H1 (cell line): ENCODE measurements around the gene C1QL2. TPM values are rescaled to one million over a fixed set of nuclear protein-coding genes. Genes with fewer than 3 reads are reported as not detected.

Experiments
- CTCF ChIA-PET: fragments of 300-600 bp; sonication (Branson Sonifier 250); formaldehyde crosslinking; loops from one replicate; lab custom pipeline; 2021; ENCODE audit not compliant: partially characterized antibody; lab: Charles Lee
- POLR2A ChIA-PET: fragments of 300-600 bp; sonication (Branson Sonifier 250); formaldehyde crosslinking; loops from one replicate; lab custom pipeline; 2021; ENCODE audit warnings: inconsistent platforms; ENCODE audit not compliant: partially characterized antibody; lab: Charles Lee
- DNase-seq, 2 experiments: peaks; one replicate each; pipeline versions ENCODE4 v3.0.0 to v3.0.0-alpha.2; 2010 to 2022; ENCODE audit warnings: low spot score in 2 of 2, low read depth in 1 of 2, mixed read lengths in 1 of 2
- FAIRE-seq: peaks from 2 replicates; lab custom pipeline; 2011; peaks lifted over from hg19 to GRCh38; lab: Jason Lieb, UNC
- H2AFZ ChIP-seq: 2 replicates; pipeline ENCODE4 v1.8.1; 2012; ENCODE audit warnings: low read length, inconsistent platforms
- H2AK5ac ChIP-seq: 2 replicates; pipeline ENCODE4 v1.6.1; 2013; ENCODE audit warnings: low read depth, low read length
- H2BK120ac ChIP-seq: replicated peaks from 2 replicates; pipeline ENCODE3; 2013; ENCODE audit warnings: low read depth, low read length, inconsistent platforms
- H2BK12ac ChIP-seq: 2 replicates; pipeline ENCODE4 v1.6.1; 2013; ENCODE audit warnings: low read depth, low read length
- H2BK15ac ChIP-seq: 2 replicates; pipeline ENCODE4 v1.6.1; 2013; ENCODE audit warnings: low read length
- H2BK20ac ChIP-seq: 2 replicates; pipeline ENCODE4 v1.6.1; 2013; ENCODE audit warnings: low read length
- H2BK5ac ChIP-seq: 2 replicates; pipeline ENCODE4 v1.6.1; 2013; ENCODE audit warnings: low read depth, low read length
- H3K14ac ChIP-seq: 2 replicates; pipeline ENCODE4 v1.6.1; 2013; ENCODE audit warnings: inconsistent platforms; ENCODE audit not compliant: insufficient read length
- H3K18ac ChIP-seq: 2 replicates; pipeline ENCODE4 v1.6.1; 2013; ENCODE audit warnings: low read length; ENCODE audit errors: extremely low read depth
- H3K23ac ChIP-seq: 2 replicates; pipeline ENCODE4 v1.6.1; 2013; ENCODE audit warnings: inconsistent platforms; ENCODE audit not compliant: insufficient read length
- H3K23me2 ChIP-seq: 2 replicates; pipeline ENCODE4 v1.6.1; 2013; ENCODE audit warnings: low read depth, low read length
- H3K27ac ChIP-seq: 2 replicates; pipeline ENCODE4 v1.6.1; 2011; ENCODE audit warnings: low read depth, low read length, inconsistent platforms
- H3K27me3 ChIP-seq, 4 experiments: replicated peaks in 1 of 4; 1 replicate in 1 of 4; 2 replicates in 3 of 4; pipeline versions ENCODE4 v1.6.1 to v1.8.1; 2011 to 2013; ENCODE audit warnings: low read length in 3 of 4, mild to moderate bottlenecking in 3 of 4, inconsistent platforms in 2 of 4, mixed read lengths in 2 of 4, moderate library complexity in 1 of 4; ENCODE audit not compliant: control insufficient read depth in 3 of 4, insufficient read depth in 3 of 4; ENCODE audit errors: extremely low read depth in 1 of 4
- H3K36me3 ChIP-seq, 4 experiments: 2 replicates each; pipeline versions ENCODE4 v1.6.1 to v1.8.1; 2011 to 2013; ENCODE audit warnings: mild to moderate bottlenecking in 4 of 4, low read length in 3 of 4, moderate library complexity in 2 of 4, control low read depth in 1 of 4, inconsistent platforms in 1 of 4; ENCODE audit not compliant: insufficient read depth in 4 of 4, control insufficient read depth in 2 of 4
- H3K4ac ChIP-seq: replicated peaks from 2 replicates; pipeline ENCODE3; 2013; ENCODE audit warnings: low read length, low read depth, mixed read lengths, inconsistent platforms; ENCODE audit not compliant: insufficient read length
- H3K4me1 ChIP-seq, 4 experiments: replicated peaks in 1 of 4; 1 replicate in 1 of 4; 2 replicates in 3 of 4; pipeline versions ENCODE4 v1.6.1 to v1.8.1; 2011 to 2013; ENCODE audit warnings: low read length in 3 of 4, inconsistent platforms in 2 of 4, mixed read lengths in 1 of 4; ENCODE audit not compliant: insufficient read depth in 4 of 4, control insufficient read depth in 3 of 4
- H3K4me2 ChIP-seq, 2 experiments: 2 replicates each; pipeline versions ENCODE4 v1.6.1 to v1.8.1; 2011 to 2013; ENCODE audit warnings: low read depth in 2 of 2, low read length in 2 of 2, control low read depth in 1 of 2, inconsistent platforms in 1 of 2, mild to moderate bottlenecking in 1 of 2; ENCODE audit not compliant: insufficient read depth in 1 of 2
- H3K4me3 ChIP-seq, 4 experiments: fragments of 200-600, 300-600 bp in 1 of 4; sonication (generic), shearing (Covaris generic), sonication (Bioruptor Twin) in 1 of 4; 2 replicates each; pipeline versions ENCODE4 v1.5.1 to v1.8.1; 2011 to 2016; ENCODE audit warnings: low read length in 4 of 4, low read depth in 3 of 4, control low read depth in 2 of 4, inconsistent platforms in 2 of 4, mild to moderate bottlenecking in 2 of 4, mixed read lengths in 1 of 4, moderate library complexity in 1 of 4; ENCODE audit not compliant: insufficient read depth in 2 of 4; ENCODE audit errors: extremely low read depth in 1 of 4
- H3K56ac ChIP-seq: replicated peaks from 2 replicates; pipeline ENCODE3; 2013; ENCODE audit warnings: low read depth, mild to moderate bottlenecking, mixed read lengths, low read length, inconsistent platforms; ENCODE audit not compliant: insufficient read length
- H3K79me1 ChIP-seq: 2 replicates; pipeline ENCODE4 v1.6.1; 2013; ENCODE audit warnings: low read depth, low read length, control low read depth
- H3K79me2 ChIP-seq, 2 experiments: 2 replicates each; pipeline versions ENCODE4 v1.6.1 to v1.8.1; 2012 to 2013; ENCODE audit warnings: low read length in 2 of 2, mild to moderate bottlenecking in 2 of 2, inconsistent platforms in 1 of 2; ENCODE audit not compliant: insufficient read depth in 2 of 2, control insufficient read depth in 1 of 2
- H3K9ac ChIP-seq, 4 experiments: replicated peaks in 1 of 4; 1 replicate in 1 of 4; 2 replicates in 3 of 4; pipeline versions ENCODE4 v1.6.1 to v1.8.1; 2011 to 2013; ENCODE audit warnings: low read depth in 3 of 4, low read length in 3 of 4, control low read depth in 2 of 4, mild to moderate bottlenecking in 2 of 4, moderate library complexity in 2 of 4, inconsistent platforms in 1 of 4; ENCODE audit errors: extremely low read depth in 1 of 4
- H3K9me3 ChIP-seq, 2 experiments: 2 replicates each; pipeline versions ENCODE4 v1.6.1 to v1.8.1; 2012 to 2013; ENCODE audit warnings: mild to moderate bottlenecking in 2 of 2, moderate library complexity in 2 of 2, control low read depth in 1 of 2, inconsistent platforms in 1 of 2, low read depth in 1 of 2, low read length in 1 of 2, mixed read lengths in 1 of 2; ENCODE audit not compliant: insufficient read depth in 2 of 2
- H4K20me1 ChIP-seq, 2 experiments: replicated peaks in 1 of 2; 2 replicates each; pipeline versions ENCODE3 to v1.8.1; 2011 to 2013; ENCODE audit warnings: inconsistent platforms in 2 of 2, low read length in 2 of 2, mild to moderate bottlenecking in 1 of 2; ENCODE audit not compliant: insufficient read depth in 2 of 2, control insufficient read depth in 1 of 2
- H4K5ac ChIP-seq: 2 replicates; pipeline ENCODE4 v1.6.1; 2013; ENCODE audit warnings: low read length, low read depth, mixed read lengths, inconsistent platforms; ENCODE audit not compliant: insufficient read length
- H4K8ac ChIP-seq: 2 replicates; pipeline ENCODE4 v1.8.0; 2013; ENCODE audit warnings: mild to moderate bottlenecking, moderate library complexity, low read length, inconsistent platforms; ENCODE audit not compliant: insufficient read depth; ENCODE audit errors: extremely low read depth
- H4K91ac ChIP-seq: replicated peaks from 2 replicates; pipeline ENCODE3; 2013; ENCODE audit warnings: low read length, mixed read lengths, inconsistent platforms; ENCODE audit not compliant: insufficient read length
- CTBP2 ChIP-seq: IDR thresholded peaks from 2 replicates; pipeline ENCODE4 v1.7.0; 2011; ENCODE audit warnings: borderline replicate concordance, mild to moderate bottlenecking, moderate library complexity, mixed read lengths, low read length; ENCODE audit not compliant: insufficient read depth, insufficient read length
- EGR1 ChIP-seq: IDR thresholded peaks from 2 replicates; pipeline ENCODE4 v1.6.1; 2011; ENCODE audit warnings: low read depth, low read length, borderline replicate concordance
- FOSL1 ChIP-seq: IDR thresholded peaks from 2 replicates; pipeline ENCODE4 v1.6.1; 2011; ENCODE audit warnings: mild to moderate bottlenecking, low read depth, low read length, moderate library complexity; ENCODE audit not compliant: insufficient read depth
- GABPA ChIP-seq: IDR thresholded peaks from 2 replicates; pipeline ENCODE4 v1.6.1; 2011; ENCODE audit warnings: mild to moderate bottlenecking, low read length, moderate library complexity, borderline replicate concordance; ENCODE audit not compliant: insufficient read depth
- HDAC2 ChIP-seq, 2 experiments: fragments of 300-600 bp in 1 of 2; sonication (generic) in 1 of 2; IDR thresholded peaks; 2 replicates each; pipeline ENCODE4 v1.6.1; 2011 to 2012; ENCODE audit warnings: low read depth in 2 of 2, low read length in 2 of 2, mild to moderate bottlenecking in 2 of 2, moderate library complexity in 2 of 2, borderline replicate concordance in 1 of 2, inconsistent platforms in 1 of 2
- KDM1A ChIP-seq: fragments of 200-600, 300-600 bp; sonication (generic); IDR thresholded peaks from 2 replicates; pipeline ENCODE4 v1.7.1; 2016; ENCODE audit warnings: mild to moderate bottlenecking, low read length, borderline replicate concordance
- MAX ChIP-seq: IDR thresholded peaks from 2 replicates; pipeline ENCODE4 v1.6.1; 2012; ENCODE audit warnings: inconsistent platforms
- NANOG ChIP-seq: IDR thresholded peaks from 2 replicates; pipeline ENCODE4 v1.6.1; 2011; ENCODE audit warnings: low read length, low read depth, mild to moderate bottlenecking, inconsistent platforms; ENCODE audit not compliant: insufficient read depth, poor library complexity, severe bottlenecking
- SIRT6 ChIP-seq: IDR thresholded peaks from one replicate; pipeline ENCODE4 v1.7.1; 2012; ENCODE audit warnings: low read length, inconsistent platforms
- TBP ChIP-seq: IDR thresholded peaks from 2 replicates; pipeline ENCODE4 v1.6.1; 2011; ENCODE audit warnings: low read depth, low read length, improper control_type of control experiment
- WGBS, 2 experiments: shearing (Covaris generic) in 1 of 2; methylation state at CpG; one replicate each; pipeline versions ENCODE4 v1.1.6 to v1.1.7; 2013 to 2015; ENCODE audit warnings: low lambda C conversion rate in 2 of 2, mixed read lengths in 2 of 2, inconsistent platforms in 1 of 2, low coverage in 1 of 2, missing lambda C conversion rate in 1 of 2; ENCODE audit not compliant: insufficient replicate concordance in 2 of 2, insufficient coverage in 1 of 2, insufficient read length in 1 of 2; ENCODE audit errors: extremely low coverage in 1 of 2, missing lambda C conversion rate in 1 of 2; 5-methylcytosine and 5-hydroxymethylcytosine counted together
- polyA plus RNA-seq, 7 experiments: library from polyadenylated mRNA; depleted of rRNA in 3 of 7; stranded (reverse) in 5 of 7; unstranded in 2 of 7; fragments of >200 nt in 5 of 7; fragments of 200-250 nt in 2 of 7; gene quantifications; 1 replicate in 5 of 7; 2 replicates in 1 of 7; 4 replicates in 1 of 7; pipeline versions ENCODE4 v1.2.1 to v1.2.3, GENCODE V29; 2011 to 2013; ENCODE audit warnings: missing spikeins in 2 of 7, mixed read lengths in 2 of 7
- total RNA-seq: library from RNA; stranded (reverse); fragmentation: NEBNext Ultra II Directional; extraction: Animal tissue kit (Norgen Biotek cat#: 25700); gene quantifications from 2 replicates; pipeline ENCODE4 v1.2.1, GENCODE V29; 2021

C1QL2 gene
- total and polyA plus RNA-seq, 2 of the 8 experiments (the other 6 are each of a cell fraction or from before 2014, with no cell fraction given), result 0.80 to 0.88 TPM

GRCh38 chr2:119192893-119193292, 34.3 kb upstream of the C1QL2 start:
- no peak overlapping the region for H2AFZ ChIP-seq
- CTCF ChIA-PET, result interaction anchor here (0.8 to 2.6 kb wide), 10 partner anchors 8 to 143 kb away, joined by 3 to 11 read pairs (median 4); no protein-coding TSS in a partner anchor
- no peaks in the 10 kb centered on the region for H3K9me3 ChIP-seq
- no peak overlapping the region for H2BK5ac ChIP-seq
- H3K4me1 ChIP-seq, result peaks cover 3 to 14% (median 7%) of the 10 kb centered on the region in 4 experiments; a peak in 5 of 7 replicates
- POLR2A ChIA-PET, result interaction anchor here (1.4 kb wide), 1 partner anchor 13 kb away, joined by 3 read pairs; no protein-coding TSS in a partner anchor
- no peak overlapping the region for H3K9ac ChIP-seq
- no peak overlapping the region for H2BK120ac ChIP-seq
- H3K27me3 ChIP-seq, result no peaks in the 10 kb centered on the region; a peak in 1 of 7 replicates
- H2BK20ac ChIP-seq, result no peak overlapping the region
- H2BK12ac ChIP-seq, result no peak overlapping the region
- no peak overlapping the region for H4K5ac ChIP-seq
- H2AK5ac ChIP-seq, result no peak overlapping the region
- H3K79me2 ChIP-seq, result no peaks in the 10 kb centered on the region
- no peak overlapping the region for H3K14ac ChIP-seq
- H3K27ac ChIP-seq, result no peak overlapping the region
- no peaks in the 10 kb centered on the region for H3K23me2 ChIP-seq
- no peak overlapping the region for H3K4ac ChIP-seq
- no peak overlapping the region for H3K18ac ChIP-seq
- no peak overlapping the region for H4K8ac ChIP-seq
- H3K36me3 ChIP-seq, result no peaks in the 10 kb centered on the region
- no peak overlapping the region for H2BK15ac ChIP-seq
- DNase-seq, result no peak
- 77% methylated on average over 6 of the region's 6 CpGs; no CpG with 5 or more reads in 1 of the 2 experiments for WGBS, 2 experiments
- H3K4me2 ChIP-seq, result no peak overlapping the region
- H3K4me3 ChIP-seq, result no peak overlapping the region
- FAIRE-seq, result no peak
- H4K20me1 ChIP-seq, result no peaks in the 10 kb centered on the region
- H3K79me1 ChIP-seq, result no peaks in the 10 kb centered on the region
- no peak overlapping the region for H3K23ac ChIP-seq
- H4K91ac ChIP-seq, result no peak overlapping the region
- H3K56ac ChIP-seq, result no peak overlapping the region
- TF ChIP-seq MAX (no peak), GABPA (no peak), TBP (no peak), SIRT6 (no peak), CTBP2 (no peak), FOSL1 (no peak), NANOG (no peak), KDM1A (no peak), EGR1 (no peak), HDAC2 (IDR thresholded peaks at IDR 0.05; ENCODE audit: borderline replicate concordance in 1 of 2, low read depth in 2 of 2, low read length in 2 of 2) (no peak)
